Jurkat, Clone E6-1 (cell line): ENCODE results near the gene BIRC2.

Experiments used
- DNase-seq: peaks from one replicate; pipeline ENCODE4 v3.0.0-alpha.2; 2011; ENCODE audit warnings: low read depth, low spot score
- H3K4me3 ChIP-seq: 2 replicates; pipeline ENCODE4 v1.5.1; 2011; ENCODE audit warnings: mild to moderate bottlenecking, low read length, control low read depth, moderate library complexity

The BIRC2 gene

GRCh38 chr11:102420547-102420946 is 73.5 kb downstream of the BIRC2 start:
- no peak for DNase-seq
- no peak overlapping the region for H3K4me3 ChIP-seq

DNA sequence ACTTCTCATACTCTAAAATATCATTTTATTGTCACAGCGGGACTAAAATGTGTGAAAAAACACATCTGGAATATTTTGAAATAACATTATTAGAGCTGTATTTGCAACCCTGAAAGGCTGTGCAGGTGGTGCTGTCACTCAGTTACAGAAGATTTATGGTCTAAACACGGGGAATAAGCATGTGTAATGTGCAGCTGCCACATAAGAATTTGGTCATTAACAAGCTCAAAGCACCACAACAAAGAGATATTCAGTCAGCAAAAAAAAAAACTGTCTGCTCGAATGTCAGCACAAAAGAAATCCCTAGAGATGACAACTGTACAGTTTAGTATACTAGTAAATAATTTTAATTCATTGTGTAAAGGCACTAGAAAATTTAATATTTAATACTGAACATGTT is 74.2 kb downstream of the BIRC2 start:
- peak; percentile 87 for DNase-seq
- no peak overlapping the region for H3K4me3 ChIP-seq

- peak; percentile 24 for DNase-seq
- H3K4me3 ChIP-seq = no peak overlapping the region
Observed at GRCh38 chr11:102422817-102423712, 76.1 kb downstream of the BIRC2 start.

DNA sequence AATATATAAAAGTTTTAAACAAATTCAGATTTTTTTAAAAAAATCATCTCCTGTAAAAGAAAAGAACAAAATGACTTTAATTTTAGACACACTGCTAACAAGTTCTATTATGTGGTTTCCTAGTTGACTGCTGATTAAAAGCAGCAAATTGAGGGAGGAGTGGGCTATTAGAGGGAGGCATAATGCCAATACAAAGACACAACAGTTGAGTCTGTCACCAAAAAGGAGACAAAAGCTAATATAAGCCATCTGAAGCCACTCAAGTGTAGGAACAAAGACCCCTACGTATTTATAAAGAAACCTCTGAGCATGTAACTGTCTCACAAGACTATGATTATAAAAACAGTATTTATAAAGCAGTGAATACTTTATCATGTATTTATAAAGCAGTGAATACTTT is 76.9 kb downstream of the BIRC2 start:
- no peak for DNase-seq
- H3K4me3 ChIP-seq = no peak overlapping the region

GRCh38 chr11:102426000-102426399 is 79.0 kb downstream of the BIRC2 start:
- no peak overlapping the region for H3K4me3 ChIP-seq
- DNase-seq = no peak

- no peak overlapping the region for H3K4me3 ChIP-seq
- DNase-seq = no peak
Observed at GRCh38 chr11:102426570-102426969, 79.6 kb downstream of the BIRC2 start.

DNA sequence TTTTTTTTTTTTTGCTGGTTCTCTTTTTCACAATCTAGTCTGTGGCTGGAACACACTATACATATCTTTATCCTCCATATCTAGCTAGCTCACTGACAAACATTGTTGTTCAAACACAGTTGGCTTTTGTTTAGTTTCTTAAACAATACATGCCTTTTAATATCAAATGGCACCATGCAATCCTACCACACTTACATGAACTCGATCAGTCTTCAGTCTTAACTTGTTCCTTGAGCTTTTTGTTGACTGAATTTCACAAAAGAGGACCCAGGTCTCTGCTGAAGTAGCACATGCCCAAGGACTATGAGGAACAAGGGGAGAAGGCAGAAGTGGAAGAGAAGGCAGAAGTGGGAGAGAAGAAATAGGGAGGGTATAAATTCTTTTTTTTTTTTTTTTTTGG is 80.1 kb downstream of the BIRC2 start:
- no peak for DNase-seq
- no peak overlapping the region for H3K4me3 ChIP-seq
